Mesenchymal stem cell (in vitro differentiated cells and primary cell): ENCODE data around the gene INPP5F.
A peak's percentile ranks its signal among the peaks of the same experiment; 100 is the strongest.

Source experiments
- DNase-seq: peaks from one replicate; pipeline ENCODE4 v3.0.0-alpha.2; 2013
- H2AFZ ChIP-seq: one replicate; pipeline ENCODE4 v1.6.1; 2013; ENCODE audit warnings: low read depth, mild to moderate bottlenecking, control low read depth, inconsistent platforms, low read length, moderate library complexity
- H2AK5ac ChIP-seq: 2 replicates; pipeline ENCODE4 v1.6.1; 2013; ENCODE audit warnings: low read length, moderate library complexity, mild to moderate bottlenecking, inconsistent platforms; ENCODE audit not compliant: severe bottlenecking
- H2BK120ac ChIP-seq: one replicate; pipeline ENCODE4 v1.6.1; 2013; ENCODE audit warnings: low read depth, mild to moderate bottlenecking, inconsistent platforms, low read length, moderate library complexity
- H2BK12ac ChIP-seq, 2 experiments: one replicate each; pipeline ENCODE4 v1.6.1; 2013; ENCODE audit warnings: inconsistent platforms in 2 of 2, low read length in 2 of 2, mild to moderate bottlenecking in 2 of 2, moderate library complexity in 2 of 2, control low read depth in 1 of 2
- H2BK15ac ChIP-seq: one replicate; pipeline ENCODE4 v1.6.1; 2013; ENCODE audit warnings: mild to moderate bottlenecking, low read depth, inconsistent platforms; ENCODE audit not compliant: poor library complexity, severe bottlenecking
- H2BK5ac ChIP-seq: 2 replicates; pipeline ENCODE4 v1.6.1; 2013; ENCODE audit warnings: low read depth, mild to moderate bottlenecking, low read length, control low read depth, inconsistent platforms; ENCODE audit not compliant: poor library complexity, severe bottlenecking
- H3K14ac ChIP-seq, 2 experiments: one replicate each; pipeline ENCODE4 v1.6.1; 2013; ENCODE audit warnings: inconsistent platforms in 2 of 2, low read length in 2 of 2, control low read depth in 1 of 2, mild to moderate bottlenecking in 1 of 2, moderate library complexity in 1 of 2
- H3K18ac ChIP-seq, 2 experiments: one replicate each; pipeline ENCODE4 v1.6.1; 2013; ENCODE audit warnings: inconsistent platforms in 2 of 2, low read length in 2 of 2, control low read depth in 1 of 2, low read depth in 1 of 2, mild to moderate bottlenecking in 1 of 2
- H3K23ac ChIP-seq, 2 experiments: one replicate each; pipeline ENCODE4 v1.6.1; 2013; ENCODE audit warnings: inconsistent platforms in 2 of 2, low read length in 2 of 2, mild to moderate bottlenecking in 2 of 2, moderate library complexity in 2 of 2, control low read depth in 1 of 2
- H3K27ac ChIP-seq: 2 replicates; pipeline ENCODE4 v1.5.1; 2013; ENCODE audit warnings: mild to moderate bottlenecking, moderate library complexity, low read length, control low read depth, inconsistent platforms; ENCODE audit not compliant: poor library complexity, severe bottlenecking
- H3K27me3 ChIP-seq, 2 experiments: 2 replicates each; pipeline versions ENCODE4 v1.6.1 to v1.7.0; 2013; ENCODE audit warnings: low read length in 2 of 2, mild to moderate bottlenecking in 2 of 2, moderate library complexity in 2 of 2, control low read depth in 1 of 2, inconsistent platforms in 1 of 2; ENCODE audit not compliant: control insufficient read depth in 1 of 2, insufficient read depth in 1 of 2
- H3K36me3 ChIP-seq, 2 experiments: 2 replicates each; pipeline versions ENCODE4 v1.6.1 to v1.7.0; 2013; ENCODE audit warnings: low read length in 2 of 2, control low read depth in 1 of 2, inconsistent platforms in 1 of 2, low read depth in 1 of 2, mild to moderate bottlenecking in 1 of 2; ENCODE audit not compliant: insufficient read depth in 2 of 2, control insufficient read depth in 1 of 2
- H3K4ac ChIP-seq, 2 experiments: one replicate each; pipeline ENCODE4 v1.6.1; 2013; ENCODE audit warnings: inconsistent platforms in 2 of 2, low read length in 2 of 2, mild to moderate bottlenecking in 2 of 2, moderate library complexity in 2 of 2, control low read depth in 1 of 2, low read depth in 1 of 2
- H3K4me1 ChIP-seq: 2 replicates; pipeline ENCODE4 v1.6.1; 2013; ENCODE audit warnings: low read depth, low read length, control low read depth; ENCODE audit not compliant: control insufficient read depth, insufficient read depth
- H3K4me2 ChIP-seq: 2 replicates; pipeline ENCODE4 v1.6.1; 2013; ENCODE audit warnings: low read length, mild to moderate bottlenecking, inconsistent platforms; ENCODE audit not compliant: poor library complexity, severe bottlenecking
- H3K4me3 ChIP-seq, 2 experiments: 2 replicates each; pipeline versions ENCODE4 v1.5.1 to v1.7.0; 2013; ENCODE audit warnings: low read length in 2 of 2, mild to moderate bottlenecking in 2 of 2, control low read depth in 1 of 2, low read depth in 1 of 2; ENCODE audit not compliant: insufficient read depth in 1 of 2
- H3K79me1 ChIP-seq: replicated peaks from 2 replicates; pipeline ENCODE4 v1.6.1; 2013; ENCODE audit warnings: mild to moderate bottlenecking, control low read depth, low read length, inconsistent platforms; ENCODE audit not compliant: poor library complexity, severe bottlenecking
- H3K9ac ChIP-seq: 2 replicates; pipeline ENCODE4 v1.7.0; 2013; ENCODE audit warnings: mild to moderate bottlenecking, low read length, moderate library complexity
- H3K9me3 ChIP-seq: 2 replicates; pipeline ENCODE4 v1.7.0; 2013; ENCODE audit warnings: mild to moderate bottlenecking, low read length; ENCODE audit not compliant: control insufficient read depth
- H4K8ac ChIP-seq: one replicate; pipeline ENCODE4 v1.6.1; 2013; ENCODE audit warnings: inconsistent platforms, mild to moderate bottlenecking, low read length, moderate library complexity
- H4K91ac ChIP-seq: one replicate; pipeline ENCODE4 v1.6.1; 2013; ENCODE audit warnings: mild to moderate bottlenecking, low read length, inconsistent platforms
- WGBS: methylation state at CpG from one replicate; pipeline ENCODE4 v1.1.7; 2013; ENCODE audit warnings: mixed read lengths; 5-methylcytosine and 5-hydroxymethylcytosine counted together

INPP5F gene

GRCh38 chr10:119754936-119755335 is 29.1 kb downstream of the INPP5F start:
- Histone ChIP-seq H3K4me2 (no peak overlapping the region), H3K14ac (no peak overlapping the region), H4K8ac (no peak overlapping the region), H3K79me1 (peaks cover 12% of the 10 kb centered on the region), H3K9ac (no peak overlapping the region), H2AK5ac (peak overlapping the region; percentile 92), H3K27me3 (no peaks in the 10 kb centered on the region), H3K27ac (no peak overlapping the region), H3K23ac (no peak overlapping the region), H3K4me1 (peaks cover 11% of the 10 kb centered on the region), H3K9me3 (no peaks in the 10 kb centered on the region), H3K36me3 (no peaks in the 10 kb centered on the region), H2BK15ac (no peak overlapping the region), H4K91ac (no peak overlapping the region), H2BK12ac (peak overlapping the region in 1 of 2 experiments; percentile 11), H3K4ac (peak overlapping the region in 1 of 2 experiments; percentile 82), H2BK5ac (no peak overlapping the region), H3K18ac (peak overlapping the region in 1 of 2 experiments; percentile 18), H2BK120ac (no peak overlapping the region), H3K4me3 (no peak overlapping the region), H2AFZ (no peak overlapping the region)
- no peak for DNase-seq
- 85% methylated on average over 3 of the region's 4 CpGs for WGBS

- Histone ChIP-seq H3K4me3 (no peak overlapping the region), H2BK12ac (peak overlapping the region in 1 of 2 experiments; percentile 33)
These were observed 29.6 kb downstream of the INPP5F start for GRCh38 chr10:119755446-119755845.

GRCh38 chr10:119758448-119759195 is 32.8 kb downstream of the INPP5F start:
- H3K23ac ChIP-seq = no peak overlapping the region
- H2BK5ac ChIP-seq = no peak overlapping the region
- DNase-seq = peak; percentile 41
- H2BK12ac ChIP-seq = no peak overlapping the region
- no peak overlapping the region for H2AFZ ChIP-seq
- no peak overlapping the region for H4K8ac ChIP-seq
- H3K14ac ChIP-seq = no peak overlapping the region
- H3K9me3 ChIP-seq = no peaks in the 10 kb centered on the region
- no peak overlapping the region for H3K4ac ChIP-seq
- H3K4me1 ChIP-seq = peaks cover 15% of the 10 kb centered on the region
- H2BK120ac ChIP-seq = no peak overlapping the region
- H3K4me2 ChIP-seq = no peak overlapping the region
- H3K79me1 ChIP-seq = peaks cover 12% of the 10 kb centered on the region
- H3K27ac ChIP-seq = no peak overlapping the region
- H4K91ac ChIP-seq = no peak overlapping the region
- no peaks in the 10 kb centered on the region for H3K27me3 ChIP-seq
- H3K4me3 ChIP-seq = no peak overlapping the region
- no peak overlapping the region for H2BK15ac ChIP-seq
- peak overlapping the region in 1 of 2 experiments; percentile 5 for H3K18ac ChIP-seq
- H3K36me3 ChIP-seq = peaks cover 0 to 2% of the 10 kb centered on the region in 2 experiments
- no peak overlapping the region for H3K9ac ChIP-seq
- peak overlapping the region; percentile 49 for H2AK5ac ChIP-seq
- WGBS = 83% methylated on average over 4 of the region's 5 CpGs

More at GRCh38 chr10:119755446-119755845, 29.6 kb downstream of the INPP5F start:
- Histone ChIP-seq H2AK5ac (no peak overlapping the region), H3K23ac (no peak overlapping the region), H2BK15ac (no peak overlapping the region), H3K27ac (no peak overlapping the region), H3K4me1 (peaks cover 13% of the 10 kb centered on the region), H3K9ac (no peak overlapping the region), H2BK120ac (no peak overlapping the region), H3K14ac (no peak overlapping the region), H4K91ac (no peak overlapping the region), H3K36me3 (no peaks in the 10 kb centered on the region), H2BK5ac (no peak overlapping the region), H4K8ac (no peak overlapping the region), H3K18ac (no peak overlapping the region), H3K9me3 (no peaks in the 10 kb centered on the region), H3K27me3 (no peaks in the 10 kb centered on the region), H2AFZ (no peak overlapping the region), H3K4me2 (no peak overlapping the region), H3K4ac (no peak overlapping the region), H3K79me1 (peaks cover 12% of the 10 kb centered on the region)
- 80% methylated on average over 4 of the region's 5 CpGs for WGBS
- no peak for DNase-seq

GRCh38 chr10:119759832-119760231 is 34.0 kb downstream of the INPP5F start:
- Histone ChIP-seq H3K4ac (no peak overlapping the region), H2AK5ac (no peak overlapping the region), H4K8ac (no peak overlapping the region), H2BK5ac (no peak overlapping the region), H3K4me2 (no peak overlapping the region), H3K18ac (peak overlapping the region in 1 of 2 experiments; percentile 50), H3K79me1 (peaks cover 16% of the 10 kb centered on the region), H2BK12ac (no peak overlapping the region), H3K9ac (no peak overlapping the region), H3K36me3 (peaks cover 0 to 2% of the 10 kb centered on the region in 2 experiments), H2BK15ac (no peak overlapping the region), H3K27ac (peak overlapping the region; percentile 73), H3K14ac (no peak overlapping the region), H3K9me3 (no peaks in the 10 kb centered on the region), H3K23ac (no peak overlapping the region), H3K27me3 (no peaks in the 10 kb centered on the region), H2AFZ (peak overlapping the region; percentile 19), H2BK120ac (no peak overlapping the region), H3K4me1 (peaks cover 11% of the 10 kb centered on the region), H4K91ac (no peak overlapping the region), H3K4me3 (no peak overlapping the region)
- WGBS = 36% methylated on average over 4 of the region's 5 CpGs
- DNase-seq = peak; percentile 85
